BLaER1 treated with 17β-estradiol and CSF1 and Interleukin-3, amounts not matched to agents 10 nM and 100 nM (cell line): Measurements from ENCODE around the gene PRRC2B.
A peak's percentile ranks its signal among the peaks of the same experiment; 100 is the strongest.

Experiments
- H3K27ac ChIP-seq, 11 experiments: shearing (Covaris generic); formaldehyde crosslinking; 2 replicates each; pipeline ENCODE4 v1.8.1; 2022
- H3K27me3 ChIP-seq, 11 experiments: shearing (Covaris generic); formaldehyde crosslinking; 2 replicates each; pipeline ENCODE4 v1.8.1; 2022
- H3K36me3 ChIP-seq, 11 experiments: shearing (Covaris generic); formaldehyde crosslinking; 2 replicates each; pipeline ENCODE4 v1.8.1; 2022
- H3K4me1 ChIP-seq, 10 experiments: shearing (Covaris generic); formaldehyde crosslinking; 2 replicates each; pipeline ENCODE4 v1.8.1; 2022
- H3K4me2 ChIP-seq, 11 experiments: shearing (Covaris generic); formaldehyde crosslinking; 2 replicates each; pipeline ENCODE4 v1.8.1; 2022
- H3K4me3 ChIP-seq, 10 experiments: shearing (Covaris generic); formaldehyde crosslinking; 2 replicates each; pipeline ENCODE4 v1.8.1; 2022
- H3K9ac ChIP-seq, 11 experiments: shearing (Covaris generic); formaldehyde crosslinking; 2 replicates each; pipeline ENCODE4 v1.8.1; 2022
- H3K9me3 ChIP-seq, 11 experiments: shearing (Covaris generic); formaldehyde crosslinking; replicated peaks in 1 of 11; 2 replicates each; pipeline ENCODE4 v1.8.1; 2022
- H4K20me1 ChIP-seq, 11 experiments: shearing (Covaris generic); formaldehyde crosslinking; 2 replicates each; pipeline ENCODE4 v1.8.1; 2022
- Cebpa-rat ChIP-seq, 11 experiments: shearing (Covaris generic); IDR thresholded peaks; 2 replicates each; pipeline ENCODE4 v1.8.1; 2022

Gene PRRC2B

DNA sequence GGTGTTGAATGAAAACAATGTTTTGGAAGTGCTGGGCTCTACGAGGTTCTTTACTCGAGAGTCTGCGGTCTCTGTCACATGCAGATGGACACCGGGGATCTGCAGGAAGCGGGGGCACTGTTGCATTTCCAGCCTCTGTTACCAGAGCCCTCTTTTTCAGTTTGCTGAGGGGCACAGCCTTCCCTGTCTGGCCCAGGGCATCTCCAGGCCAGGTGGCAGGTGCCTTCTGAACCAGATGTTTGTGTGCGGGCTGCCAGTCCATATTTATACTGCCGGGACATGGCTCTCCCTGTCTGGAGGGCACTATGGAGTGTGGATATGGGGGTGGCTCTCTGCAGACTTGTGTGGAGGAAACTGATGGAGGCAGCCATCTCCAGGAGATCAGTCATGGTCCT, 90.2 kb downstream of the PRRC2B start:
- Histone ChIP-seq H4K20me1 (peaks cover 84 to 100% (median 99%) of the 10 kb centered on the region in 11 experiments; a peak in 21 of 22 replicates), H3K36me3 (peaks cover 100% of the 10 kb centered on the region in 11 experiments), H3K27ac (no peak overlapping the region), H3K4me1 (peaks cover 0 to 58% (median 47%) of the 10 kb centered on the region in 10 experiments; a peak in 15 of 20 replicates), H3K9ac (peak overlapping the region in 2 of 11 experiments; percentile 32 to 42; a peak in 1 of 22 replicates), H3K9me3 (no peaks in the 10 kb centered on the region), H3K4me3 (no peak overlapping the region), H3K4me2 (no peak overlapping the region), H3K27me3 (no peaks in the 10 kb centered on the region)
- no peak for TF ChIP-seq Cebpa-rat (IDR thresholded peaks at IDR 0.05)

DNA sequence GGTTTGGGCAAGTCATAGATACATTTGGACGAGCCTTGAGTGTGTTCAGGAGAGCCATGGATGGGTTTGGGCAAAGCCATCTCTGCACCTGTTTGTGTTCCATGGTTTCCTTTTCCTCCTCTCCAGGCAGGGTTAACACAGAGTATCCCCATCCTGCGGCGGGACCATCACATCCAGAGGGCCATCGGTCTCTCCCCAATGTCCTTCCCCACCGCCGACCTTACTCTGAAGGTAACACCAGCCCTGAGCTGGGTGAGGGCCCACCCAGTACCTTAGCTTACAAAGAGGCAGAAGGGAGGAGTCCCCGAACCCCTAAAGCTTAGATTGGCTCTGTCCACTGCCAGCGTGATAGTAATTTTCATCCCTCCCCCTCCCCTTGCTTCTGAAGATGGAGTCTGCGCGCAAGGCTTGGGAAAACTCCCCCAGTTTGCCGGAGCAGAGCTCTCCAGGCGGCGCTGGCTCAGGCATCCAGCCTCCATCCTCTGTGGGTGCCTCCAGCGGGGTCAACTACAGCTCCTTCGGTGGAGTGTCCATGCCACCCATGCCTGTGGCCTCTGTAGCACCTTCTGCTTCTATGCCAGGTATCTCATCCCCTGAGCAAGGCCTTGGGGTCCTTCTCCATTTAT, 90.8 kb downstream of the PRRC2B start:
- Histone ChIP-seq H3K36me3 (peaks cover 100% of the 10 kb centered on the region in 11 experiments), H4K20me1 (peaks cover 85 to 100% (median 99%) of the 10 kb centered on the region in 11 experiments; a peak in 21 of 22 replicates), H3K9me3 (no peaks in the 10 kb centered on the region), H3K27ac (0 out of 22 replicates have a peak overlapping the region, but pooled peaks of 1 of the 11 experiments have one; percentile 18), H3K9ac (peak overlapping the region in 5 of 11 experiments; percentile 5 to 42 (median 32); a peak in 5 of 22 replicates), H3K27me3 (no peaks in the 10 kb centered on the region), H3K4me3 (no peak overlapping the region), H3K4me1 (peaks cover 0 to 59% (median 47%) of the 10 kb centered on the region in 10 experiments; a peak in 15 of 20 replicates), H3K4me2 (peak overlapping the region in 5 of 11 experiments; percentile 49 to 70 (median 59); a peak in 5 of 22 replicates)
- no peak for TF ChIP-seq Cebpa-rat (IDR thresholded peaks at IDR 0.05)

- H3K27ac ChIP-seq, result 0 out of 22 replicates have a peak overlapping the region, but pooled peaks of 2 of the 11 experiments have one; percentile 17 to 18
- H3K36me3 ChIP-seq, result peaks cover 100% of the 10 kb centered on the region in 11 experiments
These were observed 91.3 kb downstream of the PRRC2B start for GRCh38 chr9:131485206-131485605.

DNA sequence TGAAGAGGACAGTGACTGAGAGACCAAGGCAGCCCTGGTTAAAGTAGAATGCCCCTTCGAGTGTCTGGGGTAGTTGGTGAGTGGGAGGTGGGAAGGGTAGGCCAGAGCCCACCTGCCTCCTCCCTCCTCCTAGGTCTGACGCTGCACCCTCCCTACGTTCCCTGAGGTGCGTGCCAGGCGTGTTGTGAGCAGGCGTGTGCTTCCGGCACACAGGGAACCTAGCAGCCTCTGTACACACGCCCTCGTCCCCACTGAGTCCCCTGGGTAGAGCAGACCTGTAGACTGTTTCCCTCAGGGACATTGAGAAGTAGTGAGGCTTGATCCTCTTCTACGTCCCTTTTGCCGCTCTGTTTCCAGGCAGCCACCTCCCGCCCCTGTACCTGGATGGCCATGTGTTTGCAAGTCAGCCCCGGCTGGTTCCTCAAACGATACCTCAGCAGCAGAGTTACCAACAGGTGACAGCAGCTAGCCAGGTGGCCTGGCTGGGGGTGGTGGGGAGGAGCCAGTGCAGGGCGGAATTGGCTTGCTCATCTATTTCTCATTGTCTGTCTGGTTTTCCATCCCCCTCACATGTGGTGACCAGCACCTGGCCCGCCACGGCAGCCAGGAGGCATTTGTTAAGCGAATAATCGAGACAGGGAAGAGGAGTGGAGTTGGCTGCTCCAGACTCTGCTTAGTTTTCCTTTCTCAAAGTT, 92.0 kb downstream of the PRRC2B start:
- peaks cover 0 to 59% (median 47%) of the 10 kb centered on the region in 10 experiments; a peak in 15 of 20 replicates for H3K4me1 ChIP-seq
- H4K20me1 ChIP-seq, result peaks cover 87 to 100% (median 99%) of the 10 kb centered on the region in 11 experiments; a peak in 21 of 22 replicates
- H3K36me3 ChIP-seq, result peaks cover 100% of the 10 kb centered on the region in 11 experiments
- no peaks in the 10 kb centered on the region for H3K27me3 ChIP-seq
- H3K4me2 ChIP-seq, result peak overlapping the region in 7 of 11 experiments; percentile 12 to 70 (median 54); a peak in 14 of 22 replicates
- H3K27ac ChIP-seq, result peak overlapping the region in 1 of 11 experiments; percentile 17; a peak in 1 of 22 replicates
- TF ChIP-seq Cebpa-rat (IDR thresholded peaks at IDR 0.05), result no peak
- H3K9me3 ChIP-seq, result no peaks in the 10 kb centered on the region
- H3K4me3 ChIP-seq, result no peak overlapping the region
- H3K9ac ChIP-seq, result peak overlapping the region in 6 of 11 experiments; percentile 5 to 60 (median 22); a peak in 7 of 22 replicates

More at GRCh38 chr9:131485206-131485605, 91.3 kb downstream of the PRRC2B start:
- Histone ChIP-seq H3K9ac (peak overlapping the region in 7 of 11 experiments; percentile 5 to 42 (median 11); a peak in 5 of 22 replicates), H3K4me2 (peak overlapping the region in 7 of 11 experiments; percentile 12 to 70 (median 54); a peak in 8 of 22 replicates), H4K20me1 (peaks cover 87 to 100% (median 99%) of the 10 kb centered on the region in 11 experiments; a peak in 21 of 22 replicates), H3K9me3 (no peaks in the 10 kb centered on the region), H3K27me3 (no peaks in the 10 kb centered on the region), H3K4me3 (no peak overlapping the region), H3K4me1 (peaks cover 0 to 59% (median 47%) of the 10 kb centered on the region in 10 experiments; a peak in 15 of 20 replicates)
- TF ChIP-seq Cebpa-rat (IDR thresholded peaks at IDR 0.05), result no peak

- Histone ChIP-seq H3K9me3 (no peaks in the 10 kb centered on the region), H4K20me1 (peaks cover 91 to 100% (median 100%) of the 10 kb centered on the region in 11 experiments; a peak in 21 of 22 replicates), H3K36me3 (peaks cover 100% of the 10 kb centered on the region in 11 experiments), H3K4me2 (peak overlapping the region in 8 of 11 experiments; percentile 12 to 70 (median 52); a peak in 14 of 22 replicates), H3K9ac (peak overlapping the region in 5 of 11 experiments; percentile 0 to 60 (median 31); a peak in 7 of 22 replicates), H3K4me1 (peaks cover 0 to 59% (median 47%) of the 10 kb centered on the region in 10 experiments; a peak in 15 of 20 replicates), H3K4me3 (no peak overlapping the region), H3K27ac (peak overlapping the region in 3 of 11 experiments; percentile 19 to 30 (median 23); a peak in 4 of 22 replicates), H3K27me3 (no peaks in the 10 kb centered on the region)
- no peak for TF ChIP-seq Cebpa-rat (IDR thresholded peaks at IDR 0.05)
These were observed 93.1 kb downstream of the PRRC2B start for GRCh38 chr9:131487001-131487400.

DNA sequence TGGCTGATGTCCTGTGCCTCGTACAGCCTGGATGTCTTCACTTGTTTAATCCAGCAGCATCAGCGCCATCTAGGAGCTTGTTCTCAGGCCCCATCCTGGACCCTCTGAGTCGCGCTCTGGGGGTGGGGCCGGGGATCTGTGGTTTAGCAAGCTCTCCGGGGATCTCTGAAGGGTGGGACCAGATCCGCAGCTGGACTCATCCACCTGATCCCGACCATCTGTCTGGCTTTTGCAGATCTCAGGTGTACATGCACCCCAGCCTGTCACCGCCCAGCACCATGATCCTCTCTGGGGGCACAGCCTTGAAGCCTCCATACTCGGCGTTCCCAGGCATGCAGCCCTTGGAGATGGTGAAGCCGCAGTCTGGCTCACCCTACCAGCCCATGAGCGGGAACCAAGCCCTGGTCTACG, 93.7 kb downstream of the PRRC2B start:
- H3K27me3 ChIP-seq, result no peaks in the 10 kb centered on the region
- peak overlapping the region in 3 of 11 experiments; percentile 2 to 50 (median 31); a peak in 2 of 22 replicates for H3K9ac ChIP-seq
- no peak for TF ChIP-seq Cebpa-rat (IDR thresholded peaks at IDR 0.05)
- no peaks in the 10 kb centered on the region for H3K9me3 ChIP-seq
- peaks cover 100% of the 10 kb centered on the region in 11 experiments for H3K36me3 ChIP-seq
- no peak overlapping the region for H3K4me3 ChIP-seq
- peak overlapping the region in 7 of 11 experiments; percentile 12 to 70 (median 54); a peak in 10 of 22 replicates for H3K4me2 ChIP-seq
- H4K20me1 ChIP-seq, result peaks cover 87 to 100% (median 100%) of the 10 kb centered on the region in 11 experiments; a peak in 21 of 22 replicates
- H3K27ac ChIP-seq, result peak overlapping the region in 4 of 11 experiments; percentile 19 to 30 (median 22); a peak in 5 of 22 replicates
- H3K4me1 ChIP-seq, result peaks cover 0 to 59% (median 47%) of the 10 kb centered on the region in 10 experiments; a peak in 15 of 20 replicates

DNA sequence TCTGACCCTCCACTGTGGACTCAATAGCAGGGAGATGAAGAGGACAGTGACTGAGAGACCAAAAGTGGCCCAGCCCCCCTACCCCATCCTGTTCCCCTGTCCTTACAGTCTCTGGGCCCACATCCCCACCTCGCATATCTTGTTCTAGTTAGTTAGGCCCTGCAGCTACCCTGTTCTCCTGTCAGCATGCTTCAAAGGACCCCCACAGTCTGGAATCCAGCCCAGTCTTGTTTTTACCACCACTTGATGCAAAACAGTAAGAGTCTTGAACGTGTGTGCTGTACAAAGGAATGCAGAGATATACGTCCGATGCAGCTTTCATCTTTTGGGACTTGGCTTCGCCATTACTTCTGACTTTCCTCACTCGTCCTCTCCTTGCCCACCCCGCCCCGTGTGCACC, 96.6 kb downstream of the PRRC2B start:
- H4K20me1 ChIP-seq, result peaks cover 84 to 100% (median 100%) of the 10 kb centered on the region in 11 experiments; a peak in 21 of 22 replicates
- no peaks in the 10 kb centered on the region for H3K27me3 ChIP-seq
- H3K27ac ChIP-seq, result no peak overlapping the region
- H3K36me3 ChIP-seq, result peaks cover 100% of the 10 kb centered on the region in 11 experiments
- no peaks in the 10 kb centered on the region for H3K9me3 ChIP-seq
- H3K4me1 ChIP-seq, result peaks cover 0 to 36% (median 33%) of the 10 kb centered on the region in 10 experiments; a peak in 15 of 20 replicates
- no peak overlapping the region for H3K4me3 ChIP-seq
- H3K4me2 ChIP-seq, result no peak overlapping the region
- TF ChIP-seq Cebpa-rat (IDR thresholded peaks at IDR 0.05), result no peak
- no peak overlapping the region for H3K9ac ChIP-seq

GRCh38 chr9:131491001-131491710, 97.3 kb downstream of the PRRC2B start:
- Histone ChIP-seq H3K4me3 (no peak overlapping the region), H3K9me3 (no peaks in the 10 kb centered on the region), H3K27ac (no peak overlapping the region), H3K36me3 (peaks cover 100% of the 10 kb centered on the region in 11 experiments), H3K4me1 (peaks cover 0 to 30% (median 26%) of the 10 kb centered on the region in 10 experiments; a peak in 15 of 20 replicates), H3K9ac (no peak overlapping the region), H3K4me2 (no peak overlapping the region), H3K27me3 (no peaks in the 10 kb centered on the region), H4K20me1 (peaks cover 81 to 100% (median 100%) of the 10 kb centered on the region in 11 experiments; a peak in 21 of 22 replicates)
- TF ChIP-seq Cebpa-rat (IDR thresholded peaks at IDR 0.05), result no peak
